ENCODE data around the gene HEPHL1.

The HEPHL1 gene

DNA sequence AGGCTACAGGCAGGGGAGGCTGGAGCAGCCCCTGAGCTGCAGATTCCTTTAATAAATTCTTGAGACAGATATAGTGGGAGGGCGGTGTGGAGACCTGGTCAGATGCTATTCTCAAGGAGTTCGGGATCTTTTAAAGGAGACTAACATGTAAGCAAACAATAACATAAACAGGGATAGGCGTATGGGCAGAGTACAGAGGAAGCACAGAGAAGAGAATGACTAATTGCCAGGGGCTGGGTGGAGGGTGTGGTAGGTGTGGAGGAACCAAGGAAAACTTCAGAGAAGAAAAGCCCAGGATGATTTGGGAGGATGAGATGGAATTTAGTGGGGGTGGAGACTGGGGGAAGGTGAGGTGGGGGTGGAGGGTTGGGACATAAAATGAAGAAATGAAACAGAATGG is 9.7 kb upstream of the HEPHL1 start:
- Histone ChIP-seq H3K36me3 (no peaks in the 10 kb centered on the region), H3K4me3 (ENCODE audit: low read depth, low read length) (no peak overlapping the region), H3K27me3 (ENCODE audit: insufficient read depth, low read depth, severe bottlenecking) (no peaks in the 10 kb centered on the region), H3K9me3 (ENCODE audit: severe bottlenecking) (no peaks in the 10 kb centered on the region), H3K27ac (no peak overlapping the region)
- DNase-seq = no peak
- TF ChIP-seq CTCF (IDR thresholded peaks at IDR 0.05; ENCODE audit: low read depth, low read length) = no peak

- H3K9me3 ChIP-seq (ENCODE audit: severe bottlenecking) = no peaks in the 10 kb centered on the region
- no peaks in the 10 kb centered on the region for H3K27me3 ChIP-seq (ENCODE audit: insufficient read depth, low read depth, severe bottlenecking)
- no peak overlapping the region for H3K27ac ChIP-seq
- no peak for DNase-seq
- H3K36me3 ChIP-seq = no peaks in the 10 kb centered on the region
- no peak overlapping the region for H3K4me3 ChIP-seq (ENCODE audit: low read depth, low read length)
- no peak for TF ChIP-seq CTCF (IDR thresholded peaks at IDR 0.05; ENCODE audit: low read depth, low read length)
These were observed 3.7 kb upstream of the HEPHL1 start for GRCh38 chr11:94017446-94017845.

DNA sequence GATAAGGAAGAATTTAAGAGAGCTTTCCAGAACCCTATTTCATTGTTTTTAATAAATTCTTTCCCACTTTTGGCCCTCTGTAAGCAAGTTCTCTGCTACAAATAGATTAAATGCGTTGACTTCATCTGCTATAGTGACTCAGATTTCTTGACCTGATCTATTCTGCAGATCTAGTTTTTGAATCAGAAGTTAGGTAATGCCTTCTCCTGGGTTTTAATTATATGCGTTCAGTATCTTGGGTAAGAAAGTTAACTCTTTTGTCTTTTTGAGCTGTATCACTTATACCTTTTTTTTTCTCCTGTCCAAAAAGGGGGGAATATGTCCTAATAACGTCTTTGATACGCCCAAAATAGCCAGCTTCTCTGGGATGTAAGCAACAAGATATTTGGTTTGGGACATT is 2.4 kb upstream of the HEPHL1 start:
- H3K27ac ChIP-seq = no peak overlapping the region

GRCh38 chr11:94023856-94024255 is 2.7 kb downstream of the HEPHL1 start:
- no peak for TF ChIP-seq CTCF (IDR thresholded peaks at IDR 0.05; ENCODE audit: low read depth, low read length)
- Histone ChIP-seq H3K36me3 (no peaks in the 10 kb centered on the region), H3K27ac (no peak overlapping the region), H3K27me3 (ENCODE audit: insufficient read depth, low read depth, severe bottlenecking) (no peaks in the 10 kb centered on the region), H3K9me3 (ENCODE audit: severe bottlenecking) (peaks cover 7% of the 10 kb centered on the region), H3K4me3 (ENCODE audit: low read depth, low read length) (no peak overlapping the region)
- no peak for DNase-seq

More for the DNA sequence above, 2.4 kb upstream of the HEPHL1 start:
- no peak overlapping the region for H3K4me3 ChIP-seq (ENCODE audit: low read depth, low read length)
- TF ChIP-seq CTCF (IDR thresholded peaks at IDR 0.05; ENCODE audit: low read depth, low read length) = no peak
- no peaks in the 10 kb centered on the region for H3K27me3 ChIP-seq (ENCODE audit: insufficient read depth, low read depth, severe bottlenecking)
- DNase-seq = no peak
- no peaks in the 10 kb centered on the region for H3K36me3 ChIP-seq
- H3K9me3 ChIP-seq (ENCODE audit: severe bottlenecking) = no peaks in the 10 kb centered on the region

DNA sequence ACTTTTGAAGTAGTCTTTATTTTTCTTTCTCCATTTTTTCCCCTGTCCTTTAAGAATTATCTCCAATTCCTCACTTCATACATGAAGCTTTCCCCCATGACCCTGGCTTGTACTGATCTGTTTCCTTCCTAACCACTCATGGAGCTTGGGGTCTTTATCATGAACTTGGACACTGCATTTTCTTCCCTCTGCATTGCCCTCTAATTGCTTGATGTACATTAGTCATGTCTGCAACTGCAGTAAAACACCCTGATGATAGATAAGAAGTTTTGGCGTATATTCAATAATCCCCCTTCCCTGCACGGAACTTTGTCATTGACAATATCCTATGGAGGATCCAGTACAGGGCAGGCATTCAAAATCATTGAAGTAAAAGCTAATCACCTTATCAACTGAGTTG is 3.4 kb downstream of the HEPHL1 start:
- Histone ChIP-seq H3K36me3 (no peaks in the 10 kb centered on the region), H3K4me3 (ENCODE audit: low read depth, low read length) (no peak overlapping the region), H3K27me3 (ENCODE audit: insufficient read depth, low read depth, severe bottlenecking) (no peaks in the 10 kb centered on the region), H3K9me3 (ENCODE audit: severe bottlenecking) (peaks cover 7% of the 10 kb centered on the region), H3K27ac (no peak overlapping the region)
- TF ChIP-seq CTCF (IDR thresholded peaks at IDR 0.05; ENCODE audit: low read depth, low read length) = no peak
- no peak for DNase-seq

GRCh38 chr11:94025690-94026394 is 4.7 kb downstream of the HEPHL1 start:
- Histone ChIP-seq H3K4me3 (ENCODE audit: low read depth, low read length) (no peak overlapping the region), H3K27me3 (ENCODE audit: insufficient read depth, low read depth, severe bottlenecking) (no peaks in the 10 kb centered on the region), H3K36me3 (no peaks in the 10 kb centered on the region), H3K27ac (no peak overlapping the region), H3K9me3 (ENCODE audit: severe bottlenecking) (peaks cover 7% of the 10 kb centered on the region)
- TF ChIP-seq CTCF (IDR thresholded peaks at IDR 0.05; ENCODE audit: low read depth, low read length) = no peak
- no peak for DNase-seq

Measured in WERI-Rb-1 (cell line).